H1 (cell line): ENCODE measurements around the gene GLRX. TPM values are rescaled to one million over a fixed set of nuclear protein-coding genes. Genes with fewer than 3 reads are reported as not detected.

Source experiments
- CTCF ChIA-PET: fragments of 300-600 bp; sonication (Branson Sonifier 250); formaldehyde crosslinking; loops from one replicate; lab custom pipeline; 2021; ENCODE audit not compliant: partially characterized antibody; lab: Charles Lee
- POLR2A ChIA-PET: fragments of 300-600 bp; sonication (Branson Sonifier 250); formaldehyde crosslinking; loops from one replicate; lab custom pipeline; 2021; ENCODE audit warnings: inconsistent platforms; ENCODE audit not compliant: partially characterized antibody; lab: Charles Lee
- DNase-seq, 2 experiments: peaks; one replicate each; pipeline versions ENCODE4 v3.0.0 to v3.0.0-alpha.2; 2010 to 2022; ENCODE audit warnings: low spot score in 2 of 2, low read depth in 1 of 2, mixed read lengths in 1 of 2
- FAIRE-seq: peaks from 2 replicates; lab custom pipeline; 2011; peaks lifted over from hg19 to GRCh38; lab: Jason Lieb, UNC
- H2AFZ ChIP-seq: 2 replicates; pipeline ENCODE4 v1.8.1; 2012; ENCODE audit warnings: low read length, inconsistent platforms
- H2AK5ac ChIP-seq: 2 replicates; pipeline ENCODE4 v1.6.1; 2013; ENCODE audit warnings: low read depth, low read length
- H2BK120ac ChIP-seq: replicated peaks from 2 replicates; pipeline ENCODE3; 2013; ENCODE audit warnings: low read depth, low read length, inconsistent platforms
- H2BK12ac ChIP-seq: 2 replicates; pipeline ENCODE4 v1.6.1; 2013; ENCODE audit warnings: low read depth, low read length
- H2BK15ac ChIP-seq: 2 replicates; pipeline ENCODE4 v1.6.1; 2013; ENCODE audit warnings: low read length
- H2BK20ac ChIP-seq: 2 replicates; pipeline ENCODE4 v1.6.1; 2013; ENCODE audit warnings: low read length
- H2BK5ac ChIP-seq: 2 replicates; pipeline ENCODE4 v1.6.1; 2013; ENCODE audit warnings: low read depth, low read length
- H3K14ac ChIP-seq: 2 replicates; pipeline ENCODE4 v1.6.1; 2013; ENCODE audit warnings: inconsistent platforms; ENCODE audit not compliant: insufficient read length
- H3K18ac ChIP-seq: 2 replicates; pipeline ENCODE4 v1.6.1; 2013; ENCODE audit warnings: low read length; ENCODE audit errors: extremely low read depth
- H3K23ac ChIP-seq: 2 replicates; pipeline ENCODE4 v1.6.1; 2013; ENCODE audit warnings: inconsistent platforms; ENCODE audit not compliant: insufficient read length
- H3K23me2 ChIP-seq: 2 replicates; pipeline ENCODE4 v1.6.1; 2013; ENCODE audit warnings: low read depth, low read length
- H3K27ac ChIP-seq: 2 replicates; pipeline ENCODE4 v1.6.1; 2011; ENCODE audit warnings: low read depth, low read length, inconsistent platforms
- H3K27me3 ChIP-seq, 4 experiments: replicated peaks in 1 of 4; 1 replicate in 1 of 4; 2 replicates in 3 of 4; pipeline versions ENCODE4 v1.6.1 to v1.8.1; 2011 to 2013; ENCODE audit warnings: low read length in 3 of 4, mild to moderate bottlenecking in 3 of 4, inconsistent platforms in 2 of 4, mixed read lengths in 2 of 4, moderate library complexity in 1 of 4; ENCODE audit not compliant: control insufficient read depth in 3 of 4, insufficient read depth in 3 of 4; ENCODE audit errors: extremely low read depth in 1 of 4
- H3K36me3 ChIP-seq, 4 experiments: 2 replicates each; pipeline versions ENCODE4 v1.6.1 to v1.8.1; 2011 to 2013; ENCODE audit warnings: mild to moderate bottlenecking in 4 of 4, low read length in 3 of 4, moderate library complexity in 2 of 4, control low read depth in 1 of 4, inconsistent platforms in 1 of 4; ENCODE audit not compliant: insufficient read depth in 4 of 4, control insufficient read depth in 2 of 4
- H3K4ac ChIP-seq: replicated peaks from 2 replicates; pipeline ENCODE3; 2013; ENCODE audit warnings: low read length, low read depth, mixed read lengths, inconsistent platforms; ENCODE audit not compliant: insufficient read length
- H3K4me1 ChIP-seq, 4 experiments: replicated peaks in 1 of 4; 1 replicate in 1 of 4; 2 replicates in 3 of 4; pipeline versions ENCODE4 v1.6.1 to v1.8.1; 2011 to 2013; ENCODE audit warnings: low read length in 3 of 4, inconsistent platforms in 2 of 4, mixed read lengths in 1 of 4; ENCODE audit not compliant: insufficient read depth in 4 of 4, control insufficient read depth in 3 of 4
- H3K4me2 ChIP-seq, 2 experiments: 2 replicates each; pipeline versions ENCODE4 v1.6.1 to v1.8.1; 2011 to 2013; ENCODE audit warnings: low read depth in 2 of 2, low read length in 2 of 2, control low read depth in 1 of 2, inconsistent platforms in 1 of 2, mild to moderate bottlenecking in 1 of 2; ENCODE audit not compliant: insufficient read depth in 1 of 2
- H3K4me3 ChIP-seq, 4 experiments: fragments of 200-600, 300-600 bp in 1 of 4; sonication (generic), shearing (Covaris generic), sonication (Bioruptor Twin) in 1 of 4; 2 replicates each; pipeline versions ENCODE4 v1.5.1 to v1.8.1; 2011 to 2016; ENCODE audit warnings: low read length in 4 of 4, low read depth in 3 of 4, control low read depth in 2 of 4, inconsistent platforms in 2 of 4, mild to moderate bottlenecking in 2 of 4, mixed read lengths in 1 of 4, moderate library complexity in 1 of 4; ENCODE audit not compliant: insufficient read depth in 2 of 4; ENCODE audit errors: extremely low read depth in 1 of 4
- H3K56ac ChIP-seq: replicated peaks from 2 replicates; pipeline ENCODE3; 2013; ENCODE audit warnings: low read depth, mild to moderate bottlenecking, mixed read lengths, low read length, inconsistent platforms; ENCODE audit not compliant: insufficient read length
- H3K79me1 ChIP-seq: 2 replicates; pipeline ENCODE4 v1.6.1; 2013; ENCODE audit warnings: low read depth, low read length, control low read depth
- H3K79me2 ChIP-seq, 2 experiments: 2 replicates each; pipeline versions ENCODE4 v1.6.1 to v1.8.1; 2012 to 2013; ENCODE audit warnings: low read length in 2 of 2, mild to moderate bottlenecking in 2 of 2, inconsistent platforms in 1 of 2; ENCODE audit not compliant: insufficient read depth in 2 of 2, control insufficient read depth in 1 of 2
- H3K9ac ChIP-seq, 4 experiments: replicated peaks in 1 of 4; 1 replicate in 1 of 4; 2 replicates in 3 of 4; pipeline versions ENCODE4 v1.6.1 to v1.8.1; 2011 to 2013; ENCODE audit warnings: low read depth in 3 of 4, low read length in 3 of 4, control low read depth in 2 of 4, mild to moderate bottlenecking in 2 of 4, moderate library complexity in 2 of 4, inconsistent platforms in 1 of 4; ENCODE audit errors: extremely low read depth in 1 of 4
- H3K9me3 ChIP-seq, 2 experiments: 2 replicates each; pipeline versions ENCODE4 v1.6.1 to v1.8.1; 2012 to 2013; ENCODE audit warnings: mild to moderate bottlenecking in 2 of 2, moderate library complexity in 2 of 2, control low read depth in 1 of 2, inconsistent platforms in 1 of 2, low read depth in 1 of 2, low read length in 1 of 2, mixed read lengths in 1 of 2; ENCODE audit not compliant: insufficient read depth in 2 of 2
- H4K20me1 ChIP-seq, 2 experiments: replicated peaks in 1 of 2; 2 replicates each; pipeline versions ENCODE3 to v1.8.1; 2011 to 2013; ENCODE audit warnings: inconsistent platforms in 2 of 2, low read length in 2 of 2, mild to moderate bottlenecking in 1 of 2; ENCODE audit not compliant: insufficient read depth in 2 of 2, control insufficient read depth in 1 of 2
- H4K5ac ChIP-seq: 2 replicates; pipeline ENCODE4 v1.6.1; 2013; ENCODE audit warnings: low read length, low read depth, mixed read lengths, inconsistent platforms; ENCODE audit not compliant: insufficient read length
- H4K8ac ChIP-seq: 2 replicates; pipeline ENCODE4 v1.8.0; 2013; ENCODE audit warnings: mild to moderate bottlenecking, moderate library complexity, low read length, inconsistent platforms; ENCODE audit not compliant: insufficient read depth; ENCODE audit errors: extremely low read depth
- H4K91ac ChIP-seq: replicated peaks from 2 replicates; pipeline ENCODE3; 2013; ENCODE audit warnings: low read length, mixed read lengths, inconsistent platforms; ENCODE audit not compliant: insufficient read length
- EP300 ChIP-seq, 2 experiments: IDR thresholded peaks; 1 replicate in 1 of 2; 2 replicates in 1 of 2; pipeline ENCODE4 v1.6.1; 2011 to 2012; ENCODE audit warnings: low read depth in 2 of 2, low read length in 2 of 2, mild to moderate bottlenecking in 2 of 2, borderline replicate concordance in 1 of 2, inconsistent platforms in 1 of 2, moderate library complexity in 1 of 2
- HDAC6 ChIP-seq: IDR thresholded peaks from one replicate; pipeline ENCODE4 v1.7.1; 2012; ENCODE audit warnings: low read depth, mild to moderate bottlenecking, inconsistent platforms, low read length, moderate library complexity
- SIRT6 ChIP-seq: IDR thresholded peaks from one replicate; pipeline ENCODE4 v1.7.1; 2012; ENCODE audit warnings: low read length, inconsistent platforms
- SP1 ChIP-seq: IDR thresholded peaks from 2 replicates; pipeline ENCODE4 v1.6.1; 2011; ENCODE audit warnings: low read depth, low read length
- SRF ChIP-seq: IDR thresholded peaks from 2 replicates; pipeline ENCODE4 v1.6.1; 2011; ENCODE audit warnings: mild to moderate bottlenecking, low read depth, low read length, moderate library complexity
- TCF12 ChIP-seq: IDR thresholded peaks from 2 replicates; pipeline ENCODE4 v1.6.1; 2011; ENCODE audit warnings: low read depth, mild to moderate bottlenecking, low read length
- TEAD4 ChIP-seq: IDR thresholded peaks from 2 replicates; pipeline ENCODE4 v1.6.1; 2012; ENCODE audit warnings: low read depth, low read length, inconsistent platforms, mixed read lengths
- WGBS, 2 experiments: shearing (Covaris generic) in 1 of 2; methylation state at CpG; one replicate each; pipeline versions ENCODE4 v1.1.6 to v1.1.7; 2013 to 2015; ENCODE audit warnings: low lambda C conversion rate in 2 of 2, mixed read lengths in 2 of 2, inconsistent platforms in 1 of 2, low coverage in 1 of 2, missing lambda C conversion rate in 1 of 2; ENCODE audit not compliant: insufficient replicate concordance in 2 of 2, insufficient coverage in 1 of 2, insufficient read length in 1 of 2; ENCODE audit errors: extremely low coverage in 1 of 2, missing lambda C conversion rate in 1 of 2; 5-methylcytosine and 5-hydroxymethylcytosine counted together
- polyA plus RNA-seq, 7 experiments: library from polyadenylated mRNA; depleted of rRNA in 3 of 7; stranded (reverse) in 5 of 7; unstranded in 2 of 7; fragments of >200 nt in 5 of 7; fragments of 200-250 nt in 2 of 7; gene quantifications; 1 replicate in 5 of 7; 2 replicates in 1 of 7; 4 replicates in 1 of 7; pipeline versions ENCODE4 v1.2.1 to v1.2.3, GENCODE V29; 2011 to 2013; ENCODE audit warnings: missing spikeins in 2 of 7, mixed read lengths in 2 of 7
- total RNA-seq: library from RNA; stranded (reverse); fragmentation: NEBNext Ultra II Directional; extraction: Animal tissue kit (Norgen Biotek cat#: 25700); gene quantifications from 2 replicates; pipeline ENCODE4 v1.2.1, GENCODE V29; 2021

The GLRX gene
- total and polyA plus RNA-seq, 2 of the 8 experiments (the other 6 are each of a cell fraction or from before 2014, with no cell fraction given) = 22.9 to 31.2 TPM

DNA sequence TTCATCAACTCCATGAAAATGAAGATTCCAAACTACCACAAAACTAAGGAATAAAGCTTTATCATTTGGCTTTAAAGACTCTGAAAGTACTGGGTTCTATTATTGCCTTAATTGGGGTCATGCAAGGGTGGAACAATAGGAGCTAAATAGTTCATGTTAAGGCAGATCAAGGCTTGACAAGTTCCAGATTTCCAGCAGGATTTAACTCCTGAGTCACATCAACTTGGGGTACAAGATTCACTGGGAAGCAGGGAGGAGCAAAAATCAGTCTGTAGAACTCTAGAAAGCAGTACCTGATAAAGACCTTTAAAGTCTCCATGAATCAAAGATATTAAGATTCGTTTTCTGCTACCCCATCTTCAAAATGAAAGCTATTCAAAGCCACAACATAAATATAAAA, 41.9 kb upstream of the GLRX start:
- no peak overlapping the region for H3K9ac ChIP-seq
- FAIRE-seq = no peak
- CTCF ChIA-PET = interaction anchor here (0.7 to 2.3 kb wide), 4 partner anchors 9 to 471 kb away, joined by 3 to 10 read pairs (median 4); no protein-coding TSS in a partner anchor
- H3K4me3 ChIP-seq = no peak overlapping the region
- DNase-seq = no peak
- no peaks in the 10 kb centered on the region for H3K23me2 ChIP-seq
- H2BK15ac ChIP-seq = no peak overlapping the region
- 100% methylated on average over 1 of the region's 1 CpG; no CpG with 5 or more reads in 1 of the 2 experiments for WGBS, 2 experiments
- H2AK5ac ChIP-seq = no peak overlapping the region
- H3K14ac ChIP-seq = no peak overlapping the region
- no peaks in the 10 kb centered on the region for H4K20me1 ChIP-seq
- H2BK5ac ChIP-seq = no peak overlapping the region
- no peak overlapping the region for H3K27ac ChIP-seq
- no peak overlapping the region for H2BK12ac ChIP-seq
- H4K91ac ChIP-seq = no peak overlapping the region
- H2AFZ ChIP-seq = no peak overlapping the region
- no peak overlapping the region for H3K18ac ChIP-seq
- no peaks in the 10 kb centered on the region for H3K27me3 ChIP-seq
- no peak overlapping the region for H3K56ac ChIP-seq
- no peaks in the 10 kb centered on the region for H3K79me1 ChIP-seq
- no peaks in the 10 kb centered on the region; a peak in 1 of 7 replicates for H3K4me1 ChIP-seq
- H4K8ac ChIP-seq = no peak overlapping the region
- H3K36me3 ChIP-seq = no peaks in the 10 kb centered on the region
- POLR2A ChIA-PET = interaction anchor here (0.7 kb wide), 1 partner anchor 97 kb away, joined by 3 read pairs; the partner anchor contains the start of gene ELL2
- no peak overlapping the region for H3K4me2 ChIP-seq
- H3K9me3 ChIP-seq = no peaks in the 10 kb centered on the region
- no peak overlapping the region for H3K23ac ChIP-seq
- H2BK20ac ChIP-seq = no peak overlapping the region
- H2BK120ac ChIP-seq = no peak overlapping the region
- no peak overlapping the region for H3K4ac ChIP-seq
- H4K5ac ChIP-seq = no peak overlapping the region
- no peaks in the 10 kb centered on the region for H3K79me2 ChIP-seq
- TF ChIP-seq TCF12 = no peak
- TF ChIP-seq SRF = no peak
- no peak for TF ChIP-seq EP300 (IDR thresholded peaks at IDR 0.05; ENCODE audit: borderline replicate concordance in 1 of 2, low read depth in 2 of 2, low read length in 2 of 2)
- no peak for TF ChIP-seq SIRT6
- TF ChIP-seq TEAD4 = no peak
- TF ChIP-seq HDAC6 = no peak
- no peak for TF ChIP-seq SP1
